Measurements from ENCODE around the gene PCYT1A.

DNA sequence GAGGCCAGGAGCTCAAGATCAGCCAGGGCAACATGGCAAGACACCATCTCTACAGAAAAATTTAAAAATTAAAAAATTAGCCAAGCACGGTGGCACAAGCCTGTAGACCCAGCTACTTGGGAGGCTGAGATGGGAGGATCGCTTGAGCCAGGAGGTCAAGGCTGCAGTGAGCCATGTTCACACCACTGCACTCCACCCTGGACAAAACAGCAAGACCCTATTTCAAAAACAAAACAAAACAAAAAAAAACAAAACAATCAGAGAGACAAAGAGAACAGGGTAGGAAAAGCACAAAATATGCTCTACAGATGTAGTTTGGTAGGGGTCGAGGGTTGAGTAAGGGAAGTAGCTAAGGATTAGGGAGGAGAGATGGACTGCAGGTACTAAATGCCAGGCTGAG lies 27.1 kb upstream of the PCYT1A start:
- TF ChIP-seq, protein P1, sequence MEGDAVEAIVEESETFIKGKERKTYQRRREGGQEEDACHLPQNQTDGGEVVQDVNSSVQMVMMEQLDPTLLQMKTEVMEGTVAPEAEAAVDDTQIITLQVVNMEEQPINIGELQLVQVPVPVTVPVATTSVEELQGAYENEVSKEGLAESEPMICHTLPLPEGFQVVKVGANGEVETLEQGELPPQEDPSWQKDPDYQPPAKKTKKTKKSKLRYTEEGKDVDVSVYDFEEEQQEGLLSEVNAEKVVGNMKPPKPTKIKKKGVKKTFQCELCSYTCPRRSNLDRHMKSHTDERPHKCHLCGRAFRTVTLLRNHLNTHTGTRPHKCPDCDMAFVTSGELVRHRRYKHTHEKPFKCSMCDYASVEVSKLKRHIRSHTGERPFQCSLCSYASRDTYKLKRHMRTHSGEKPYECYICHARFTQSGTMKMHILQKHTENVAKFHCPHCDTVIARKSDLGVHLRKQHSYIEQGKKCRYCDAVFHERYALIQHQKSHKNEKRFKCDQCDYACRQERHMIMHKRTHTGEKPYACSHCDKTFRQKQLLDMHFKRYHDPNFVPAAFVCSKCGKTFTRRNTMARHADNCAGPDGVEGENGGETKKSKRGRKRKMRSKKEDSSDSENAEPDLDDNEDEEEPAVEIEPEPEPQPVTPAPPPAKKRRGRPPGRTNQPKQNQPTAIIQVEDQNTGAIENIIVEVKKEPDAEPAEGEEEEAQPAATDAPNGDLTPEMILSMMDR (IDR thresholded peaks at IDR 0.05): no peak
- TF ChIP-seq POLR2AphosphoS5 (IDR thresholded peaks at IDR 0.05): no peak

All from prostate gland (tissue), 2 donors.